Measurements from ENCODE around the gene ZNF423. TPM values are rescaled to one million over a fixed set of nuclear protein-coding genes. Genes with fewer than 3 reads are reported as not detected.

Gene ZNF423
- total and polyA plus RNA-seq, 9 of the 15 experiments (the other 6 are each of a cell fraction or from before 2014, with no cell fraction given) = not detected

- Histone ChIP-seq H3K9me3 (replicated peaks; ENCODE audit: control insufficient read depth, insufficient read depth, low read depth, low read length) (no peaks in the 10 kb centered on the region), H3K4me2 (ENCODE audit: insufficient read depth, low read length) (no peak overlapping the region), H3K4me3 (no peak overlapping the region), H2AFZ (ENCODE audit: low read depth, low read length) (no peak overlapping the region), H4K20me1 (replicated peaks; ENCODE audit: control insufficient read depth, insufficient read depth, low read length) (0 out of 2 replicates have a peak, but pooled peaks cover under 1% of the 10 kb centered on the region), H3K27ac (ENCODE audit: extremely low read depth, low read depth, low read length) (no peak overlapping the region), H3K79me2 (ENCODE audit: control insufficient read depth, insufficient read depth, low read length) (no peaks in the 10 kb centered on the region), H3K27me3 (ENCODE audit: control insufficient read depth in 2 of 2, insufficient read depth in 2 of 2, low read length in 2 of 2) (peaks cover 8 to 38% of the 10 kb centered on the region in 2 experiments; a peak in 4 of 5 replicates), H3K9ac (ENCODE audit: insufficient read depth in 1 of 2, low read depth in 2 of 2, low read length in 2 of 2) (no peak overlapping the region), H3K36me3 (ENCODE audit: control insufficient read depth, insufficient read depth, low read length) (no peaks in the 10 kb centered on the region), H3K9me1 (ENCODE audit: control insufficient read depth, insufficient read depth, low read length) (no peaks in the 10 kb centered on the region), H3K4me1 (replicated peaks in 1 of 2; ENCODE audit: control insufficient read depth in 2 of 2, insufficient read depth in 2 of 2, low read length in 2 of 2) (0 out of 5 replicates have a peak, but pooled peaks cover 0 to 3% of the 10 kb centered on the region in 2 experiments)
- FAIRE-seq = no peak
- 0% methylated on average over 4 of the region's 6 CpGs for WGBS (ENCODE audit: insufficient coverage, low coverage, missing lambda C conversion rate)
- CTCF ChIA-PET (ENCODE audit: low intra/inter-chr PET ratio) = interaction anchor here (0.6 kb wide), 1 partner anchor 134 kb away, joined by 3 read pairs; no protein-coding TSS in a partner anchor
- no TSS peak for BruUV-seq (replicated peaks)
- in situ Hi-C loops (cut with MboI) = no loop called here
- POLR2A ChIA-PET = interaction anchor here (0.6 kb wide), 1 partner anchor 117 kb away, joined by 3 read pairs; no protein-coding TSS in a partner anchor
- TF ChIP-seq JUN (IDR thresholded peaks at IDR 0.05; ENCODE audit: borderline replicate concordance, low read depth, low read length) (no peak), JUN (CRISPR knock-in tag; IDR thresholded peaks at IDR 0.05; ENCODE audit: borderline replicate concordance) (no peak), RB1 (IDR thresholded peaks at IDR 0.05; ENCODE audit: low read depth) (no peak), MED1 (CRISPR knock-in tag; IDR thresholded peaks at IDR 0.05; ENCODE audit: borderline replicate concordance) (no peak), ZNF830 (CRISPR knock-in tag; IDR thresholded peaks at IDR 0.05) (no peak), RNF2 (IDR thresholded peaks at IDR 0.05) (no peak), EHMT2 (IDR thresholded peaks at IDR 0.05) (no peak), SNRNP70 (optimal IDR thresholded peaks at IDR 0.05; ENCODE audit: low read depth, low read length) (no peak), STAT5A (IDR thresholded peaks at IDR 0.05; ENCODE audit: borderline replicate concordance, low read length) (no peak), KDM1A (IDR thresholded peaks at IDR 0.05) (no peak)
- TF ChIP-seq, protein P1, sequence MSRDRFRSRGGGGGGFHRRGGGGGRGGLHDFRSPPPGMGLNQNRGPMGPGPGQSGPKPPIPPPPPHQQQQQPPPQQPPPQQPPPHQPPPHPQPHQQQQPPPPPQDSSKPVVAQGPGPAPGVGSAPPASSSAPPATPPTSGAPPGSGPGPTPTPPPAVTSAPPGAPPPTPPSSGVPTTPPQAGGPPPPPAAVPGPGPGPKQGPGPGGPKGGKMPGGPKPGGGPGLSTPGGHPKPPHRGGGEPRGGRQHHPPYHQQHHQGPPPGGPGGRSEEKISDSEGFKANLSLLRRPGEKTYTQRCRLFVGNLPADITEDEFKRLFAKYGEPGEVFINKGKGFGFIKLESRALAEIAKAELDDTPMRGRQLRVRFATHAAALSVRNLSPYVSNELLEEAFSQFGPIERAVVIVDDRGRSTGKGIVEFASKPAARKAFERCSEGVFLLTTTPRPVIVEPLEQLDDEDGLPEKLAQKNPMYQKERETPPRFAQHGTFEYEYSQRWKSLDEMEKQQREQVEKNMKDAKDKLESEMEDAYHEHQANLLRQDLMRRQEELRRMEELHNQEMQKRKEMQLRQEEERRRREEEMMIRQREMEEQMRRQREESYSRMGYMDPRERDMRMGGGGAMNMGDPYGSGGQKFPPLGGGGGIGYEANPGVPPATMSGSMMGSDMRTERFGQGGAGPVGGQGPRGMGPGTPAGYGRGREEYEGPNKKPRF (IDR thresholded peaks at IDR 0.05; ENCODE audit: low read depth, low read length) = no peak
- intact Hi-C loops (cut with micrococcal nuclease) = no loop called here
- no peak for DNase-seq (ENCODE audit: extremely low read depth in 1 of 4, low spot score in 3 of 4)
- ATAC-seq = no peak
These were observed 89.7 kb downstream of the ZNF423 start for GRCh38 chr16:49766225-49766624.
